Nephron progenitor cell (in vitro differentiated cells): ENCODE measurements around the gene TXLNB.

ENCODE experiments used
- DNase-seq: peaks from one replicate; pipeline ENCODE4 v3.0.0; 2021
- H3K27ac Mint-ChIP-seq: 2 replicates; pipeline ENCODE4 v1.8.0; 2021; ENCODE audit warnings: mild to moderate bottlenecking, moderate library complexity, mixed read lengths
- H3K27me3 Mint-ChIP-seq: 2 replicates; pipeline ENCODE4 v1.8.0; 2021; ENCODE audit warnings: mild to moderate bottlenecking, low read depth, mixed read lengths; ENCODE audit not compliant: poor library complexity
- H3K36me3 Mint-ChIP-seq: 2 replicates; pipeline ENCODE4 v1.8.0; 2021; ENCODE audit warnings: low read depth, mixed read lengths
- H3K4me1 Mint-ChIP-seq: 2 replicates; pipeline ENCODE4 v1.8.0; 2021; ENCODE audit warnings: mixed read lengths
- H3K4me3 Mint-ChIP-seq: 2 replicates; pipeline ENCODE4 v1.8.0; 2021; ENCODE audit warnings: mild to moderate bottlenecking, moderate library complexity, mixed read lengths
- H3K9me3 Mint-ChIP-seq: 2 replicates; pipeline ENCODE4 v1.8.0; 2021; ENCODE audit warnings: mild to moderate bottlenecking, moderate library complexity, mixed read lengths
- TF ChIP-seq, protein P1 (sequence below): fragments of 200-600 bp; sonication (generic); IDR thresholded peaks from 2 replicates; pipeline ENCODE4 v1.5.0; 2021; ENCODE audit warnings: antibody characterized with exemption

The TXLNB gene

DNA sequence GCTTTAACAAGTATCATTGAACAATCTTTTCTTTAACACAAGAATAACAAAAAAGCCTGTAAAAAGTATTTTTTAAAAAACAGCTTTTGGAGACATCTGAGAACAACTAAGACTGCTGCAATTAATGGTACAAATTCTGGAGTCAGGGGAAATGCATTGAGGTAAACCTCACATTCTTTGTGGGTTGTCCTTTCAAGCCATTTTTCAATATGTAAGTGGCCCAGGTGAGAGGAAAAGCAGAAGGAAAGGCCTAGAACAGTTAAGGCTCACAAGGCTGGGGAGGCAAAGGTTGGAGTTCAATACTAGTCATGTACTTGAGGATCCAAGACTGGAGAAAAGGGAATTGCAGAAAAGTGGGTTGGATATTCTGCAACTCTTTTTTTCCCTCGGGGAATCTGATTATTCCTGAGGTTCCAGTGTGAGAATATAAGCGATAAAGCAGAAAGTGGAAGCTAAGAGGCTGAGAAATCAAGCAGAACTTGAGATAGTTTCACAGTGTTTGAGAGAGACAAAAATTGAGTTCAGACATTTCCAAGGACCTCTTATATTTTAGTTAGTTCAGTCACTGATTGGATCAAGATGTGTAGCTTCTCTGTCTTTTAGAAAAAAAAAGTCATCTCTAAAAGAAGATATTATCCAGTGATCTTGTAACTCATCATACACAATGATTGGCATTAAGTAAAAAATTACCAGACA is 25.0 kb upstream of the TXLNB start:
- TF ChIP-seq, protein P1, sequence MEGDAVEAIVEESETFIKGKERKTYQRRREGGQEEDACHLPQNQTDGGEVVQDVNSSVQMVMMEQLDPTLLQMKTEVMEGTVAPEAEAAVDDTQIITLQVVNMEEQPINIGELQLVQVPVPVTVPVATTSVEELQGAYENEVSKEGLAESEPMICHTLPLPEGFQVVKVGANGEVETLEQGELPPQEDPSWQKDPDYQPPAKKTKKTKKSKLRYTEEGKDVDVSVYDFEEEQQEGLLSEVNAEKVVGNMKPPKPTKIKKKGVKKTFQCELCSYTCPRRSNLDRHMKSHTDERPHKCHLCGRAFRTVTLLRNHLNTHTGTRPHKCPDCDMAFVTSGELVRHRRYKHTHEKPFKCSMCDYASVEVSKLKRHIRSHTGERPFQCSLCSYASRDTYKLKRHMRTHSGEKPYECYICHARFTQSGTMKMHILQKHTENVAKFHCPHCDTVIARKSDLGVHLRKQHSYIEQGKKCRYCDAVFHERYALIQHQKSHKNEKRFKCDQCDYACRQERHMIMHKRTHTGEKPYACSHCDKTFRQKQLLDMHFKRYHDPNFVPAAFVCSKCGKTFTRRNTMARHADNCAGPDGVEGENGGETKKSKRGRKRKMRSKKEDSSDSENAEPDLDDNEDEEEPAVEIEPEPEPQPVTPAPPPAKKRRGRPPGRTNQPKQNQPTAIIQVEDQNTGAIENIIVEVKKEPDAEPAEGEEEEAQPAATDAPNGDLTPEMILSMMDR: no peak
- H3K27me3 Mint-ChIP-seq: no peaks in the 10 kb centered on the region
- no peak for DNase-seq
- H3K4me3 Mint-ChIP-seq: no peak overlapping the region
- no peak overlapping the region for H3K27ac Mint-ChIP-seq
- no peaks in the 10 kb centered on the region for H3K36me3 Mint-ChIP-seq
- peaks cover 16% of the 10 kb centered on the region for H3K9me3 Mint-ChIP-seq
- peaks cover 9% of the 10 kb centered on the region for H3K4me1 Mint-ChIP-seq

DNA sequence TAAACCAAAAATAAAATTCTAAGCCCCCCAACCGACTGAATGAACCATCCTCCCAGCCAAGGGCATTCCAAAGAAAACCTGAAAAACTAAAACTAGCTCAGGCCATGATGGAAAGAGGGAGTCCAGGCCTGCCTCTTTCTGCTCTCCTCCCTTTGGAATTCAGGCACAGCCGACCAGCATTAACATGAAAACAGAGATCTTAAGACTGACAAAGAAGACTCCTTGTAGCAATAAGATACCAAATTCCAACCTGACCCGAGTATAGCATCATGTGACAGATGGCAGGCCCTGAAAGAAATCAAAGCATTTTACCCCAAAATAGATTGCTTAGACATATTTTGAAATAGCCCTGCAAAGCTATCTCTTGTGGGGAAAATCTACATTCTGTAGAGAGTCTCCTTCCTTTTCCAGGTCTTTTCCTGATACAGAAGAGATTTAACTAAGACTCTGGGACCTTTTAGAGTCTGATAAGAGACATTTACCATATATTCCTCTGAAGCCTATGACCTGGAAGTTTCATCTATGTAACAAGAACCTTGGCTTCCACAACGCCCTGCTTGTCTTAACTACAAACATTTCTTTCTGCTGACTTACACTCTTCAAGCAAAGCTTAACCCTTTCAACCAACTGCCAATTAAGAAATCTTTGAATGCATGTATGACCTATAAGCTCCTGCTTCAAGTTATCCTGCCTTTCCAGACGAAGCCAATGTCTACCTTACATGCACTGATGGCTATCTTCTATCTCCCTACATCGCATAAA is 22.2 kb upstream of the TXLNB start:
- DNase-seq: no peak
- H3K27ac Mint-ChIP-seq: no peak overlapping the region
- peaks cover 13% of the 10 kb centered on the region for H3K9me3 Mint-ChIP-seq
- H3K27me3 Mint-ChIP-seq: no peaks in the 10 kb centered on the region
- H3K4me1 Mint-ChIP-seq: peaks cover 9% of the 10 kb centered on the region
- H3K4me3 Mint-ChIP-seq: no peak overlapping the region
- H3K36me3 Mint-ChIP-seq: no peaks in the 10 kb centered on the region
- TF ChIP-seq, protein P1: no peak

DNA sequence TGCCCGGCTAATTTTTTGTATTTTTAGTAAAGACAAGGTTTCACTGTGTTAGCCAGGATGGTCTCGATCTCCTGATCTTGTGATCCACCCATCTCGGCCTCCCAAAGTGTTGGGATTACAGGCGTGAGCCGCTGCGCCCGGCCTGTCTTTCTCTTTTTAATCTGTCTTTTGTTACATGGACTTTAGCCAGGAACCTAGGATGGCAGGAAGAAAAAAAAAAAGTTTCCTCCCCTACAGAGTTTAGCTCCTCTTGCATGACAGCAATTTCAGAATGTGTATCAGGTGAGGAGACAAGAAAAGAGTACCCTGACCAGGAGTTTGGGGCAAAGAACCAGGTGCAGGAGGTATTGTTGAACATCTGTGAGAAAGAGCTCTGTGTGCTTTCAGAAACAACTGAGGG is 21.4 kb upstream of the TXLNB start:
- H3K36me3 Mint-ChIP-seq: no peaks in the 10 kb centered on the region
- TF ChIP-seq, protein P1: no peak
- no peaks in the 10 kb centered on the region for H3K27me3 Mint-ChIP-seq
- H3K4me1 Mint-ChIP-seq: peaks cover 9% of the 10 kb centered on the region
- H3K27ac Mint-ChIP-seq: peak overlapping the region; percentile 24
- H3K4me3 Mint-ChIP-seq: no peak overlapping the region
- peaks cover 10% of the 10 kb centered on the region for H3K9me3 Mint-ChIP-seq
- DNase-seq: no peak

DNA sequence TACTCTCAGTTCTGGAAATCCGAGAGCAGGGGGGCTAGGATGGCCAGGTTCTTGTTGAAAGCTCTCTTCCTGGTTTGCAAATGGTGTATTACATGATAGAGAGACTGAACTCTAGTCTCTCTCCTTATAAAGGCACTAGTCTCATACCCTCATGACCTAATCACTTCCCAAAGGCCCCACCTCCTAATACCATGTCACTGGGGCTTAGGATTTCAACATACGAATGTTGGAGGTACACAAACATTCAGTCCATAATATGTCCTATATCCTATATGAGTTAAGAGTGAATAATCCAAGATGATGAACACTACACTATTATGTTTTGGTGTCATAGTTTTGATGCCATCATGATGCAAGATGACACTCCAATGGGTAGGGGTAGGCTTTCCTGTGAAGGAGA is 20.0 kb upstream of the TXLNB start:
- no peak overlapping the region for H3K27ac Mint-ChIP-seq
- TF ChIP-seq, protein P1: no peak
- peaks cover 3% of the 10 kb centered on the region for H3K9me3 Mint-ChIP-seq
- no peaks in the 10 kb centered on the region for H3K36me3 Mint-ChIP-seq
- H3K4me1 Mint-ChIP-seq: peaks cover 9% of the 10 kb centered on the region
- DNase-seq: no peak
- H3K4me3 Mint-ChIP-seq: no peak overlapping the region
- no peaks in the 10 kb centered on the region for H3K27me3 Mint-ChIP-seq

DNA sequence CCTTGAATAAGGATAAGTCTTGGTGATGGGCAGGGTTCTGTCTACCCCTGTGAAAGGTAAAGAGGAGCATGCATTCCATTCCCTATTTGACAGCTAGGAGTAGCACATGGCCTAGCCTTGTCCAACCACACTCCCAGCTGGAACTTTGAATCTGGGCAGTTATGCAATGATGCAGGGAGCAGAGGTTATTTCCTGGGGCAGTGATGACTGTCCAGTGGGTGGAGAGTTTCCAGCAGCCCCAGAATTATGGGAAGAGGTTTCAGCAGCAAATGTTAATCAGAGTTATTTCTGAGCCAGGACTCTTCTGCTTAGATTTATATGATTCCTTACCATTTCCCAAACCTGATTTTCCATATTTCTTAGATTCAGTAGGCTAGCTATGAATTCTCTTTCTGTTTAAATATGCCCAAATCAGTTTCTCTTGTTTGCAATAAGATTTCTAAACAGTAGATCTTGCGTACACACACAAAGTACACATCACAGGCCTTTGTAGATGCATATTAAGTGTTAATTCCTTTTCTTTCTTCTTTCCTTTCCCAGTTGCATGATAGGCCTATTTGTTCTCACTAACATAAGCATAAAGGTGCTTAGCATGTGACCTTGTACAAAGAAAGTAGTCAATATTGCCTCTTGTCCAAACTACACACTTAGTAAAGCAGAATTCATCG is 17.3 kb upstream of the TXLNB start:
- TF ChIP-seq, protein P1: no peak
- H3K4me1 Mint-ChIP-seq: peaks cover 5% of the 10 kb centered on the region
- no peaks in the 10 kb centered on the region for H3K36me3 Mint-ChIP-seq
- no peaks in the 10 kb centered on the region for H3K9me3 Mint-ChIP-seq
- no peak for DNase-seq
- peaks cover 2% of the 10 kb centered on the region for H3K27me3 Mint-ChIP-seq
- H3K4me3 Mint-ChIP-seq: no peak overlapping the region
- peak overlapping the region; percentile 55 for H3K27ac Mint-ChIP-seq
